GM12878 (cell line): ENCODE measurements around the gene PPP6R1. TPM values are rescaled to one million over a fixed set of nuclear protein-coding genes. Genes with fewer than 3 reads are reported as not detected.
"Not testable (repeated sequence)": the region's sequence is repeated elsewhere in the genome, so short reads cannot be mapped to it uniquely, and the experiment has no call there.

Experiments used
- ATAC-seq: fragments of 200-7000 bp; cut with Tn5 transposase; 3 replicates; pipeline ENCODE4 v1.9.1; 2020; ENCODE audit warnings: mild to moderate bottlenecking, moderate library complexity
- BruUV-seq: library from RNA; stranded (reverse); fragments of 400-500 nt; replicated peaks from 2 replicates; lab custom pipeline; 2021; lab: Mats Ljungman, UMichigan
- CTCF ChIA-PET: fragments of 300-600 bp; sonication (Branson Sonifier 250); formaldehyde crosslinking; extraction: SDS; loops from one replicate; lab custom pipeline; 2021; ENCODE audit warnings: inconsistent platforms; lab: Yijun Ruan, JAX
- POLR2A ChIA-PET: fragments of 350-600 bp; formaldehyde crosslinking; extraction: SDS; loops from one replicate; lab custom pipeline; 2021; ENCODE audit warnings: inconsistent platforms; lab: Charles Lee
- RAD21 ChIA-PET: fragments of 300-600 bp; sonication (Branson Sonifier 250); formaldehyde crosslinking; loops from one replicate; lab custom pipeline; 2023; ENCODE audit warnings: antibody characterized with exemption; ENCODE audit not compliant: unreplicated experiment; lab: Charles Lee
- SMC1A ChIA-PET: fragments of 300-600 bp; sonication (Branson Sonifier 250); formaldehyde crosslinking; loops from one replicate; lab custom pipeline; 2023; ENCODE audit not compliant: unreplicated experiment, uncharacterized antibody; lab: Charles Lee
- DNase-seq: peaks from one replicate; pipeline ENCODE4 v3.0.0-alpha.2; 2011; ENCODE audit warnings: low read depth, low spot score
- FAIRE-seq: peaks from 3 replicates; lab custom pipeline; 2011; peaks lifted over from hg19 to GRCh38; lab: Jason Lieb, UNC
- H2AFZ ChIP-seq: 2 replicates; pipeline ENCODE4 v1.6.0; 2011; ENCODE audit warnings: low read depth, low read length, control low read depth; ENCODE audit not compliant: control insufficient read depth
- H3K27ac ChIP-seq: 2 replicates; pipeline ENCODE4 v1.5.1; 2011; ENCODE audit warnings: control low read depth; ENCODE audit not compliant: control insufficient read depth, insufficient read depth
- H3K27me3 ChIP-seq, 2 experiments: replicated peaks in 1 of 2; 2 replicates each; pipeline versions ENCODE4 v1.6.0 to v1.6.1; 2011; ENCODE audit warnings: low read length in 1 of 2; ENCODE audit not compliant: control insufficient read depth in 2 of 2, insufficient read depth in 2 of 2
- H3K36me3 ChIP-seq, 2 experiments: 2 replicates each; pipeline ENCODE4 v1.5.1; 2011; ENCODE audit warnings: low read length in 1 of 2; ENCODE audit not compliant: control insufficient read depth in 2 of 2, insufficient read depth in 2 of 2
- H3K4me1 ChIP-seq: 2 replicates; pipeline ENCODE4 v1.6.1; 2011; ENCODE audit warnings: mild to moderate bottlenecking, low read length, moderate library complexity, mixed read lengths; ENCODE audit not compliant: control insufficient read depth, insufficient read depth
- H3K4me2 ChIP-seq: 2 replicates; pipeline ENCODE4 v1.6.0; 2011; ENCODE audit warnings: control low read depth; ENCODE audit not compliant: control insufficient read depth, insufficient read depth
- H3K4me3 ChIP-seq: fragments of 200-600 bp; sonication (generic); 2 replicates; pipeline ENCODE4 v1.5.1; 2016
- H3K79me2 ChIP-seq: 2 replicates; pipeline ENCODE4 v1.6.0; 2011; ENCODE audit warnings: low read length; ENCODE audit not compliant: control insufficient read depth, insufficient read depth
- H3K9ac ChIP-seq: 2 replicates; pipeline ENCODE4 v1.8.0; 2011; ENCODE audit warnings: low read length, control low read depth, mixed read lengths; ENCODE audit not compliant: control insufficient read depth, insufficient read depth
- H3K9me3 ChIP-seq: replicated peaks from 3 replicates; pipeline ENCODE4 v1.5.1; 2011; ENCODE audit warnings: mild to moderate bottlenecking, low read length; ENCODE audit not compliant: control insufficient read depth, insufficient read depth
- H4K20me1 ChIP-seq: 2 replicates; pipeline ENCODE4 v1.6.0; 2011; ENCODE audit not compliant: control insufficient read depth, insufficient read depth
- ETV6 ChIP-seq, 2 experiments: fragments of 450-650 bp in 1 of 2; IDR thresholded peaks in 1 of 2; conservative IDR thresholded peaks in 1 of 2; 2 replicates each; pipeline ENCODE4 v1.6.1; 2014; ENCODE audit warnings: antibody characterized with exemption in 1 of 2, borderline replicate concordance in 1 of 2, low read depth in 1 of 2, mild to moderate bottlenecking in 1 of 2, moderate library complexity in 1 of 2
- KAT2A ChIP-seq: conservative IDR thresholded peaks from 2 replicates; pipeline ENCODE4 v1.6.1; 2011; ENCODE audit warnings: low read depth, low read length; ENCODE audit not compliant: control insufficient read depth
- MYB ChIP-seq: fragments of 150-350 bp; IDR thresholded peaks from 2 replicates; pipeline ENCODE4 v1.6.1; 2014; ENCODE audit warnings: mild to moderate bottlenecking, low read depth, low read length, borderline replicate concordance
- PAX8 ChIP-seq: fragments of 450-650 bp; IDR thresholded peaks from 2 replicates; pipeline ENCODE4 v1.6.1; 2017; ENCODE audit warnings: mild to moderate bottlenecking, moderate library complexity
- RB1 ChIP-seq: fragments of 450-650 bp; formaldehyde crosslinking; IDR thresholded peaks from 2 replicates; pipeline ENCODE4 v1.6.1; 2017; ENCODE audit warnings: mild to moderate bottlenecking, borderline replicate concordance
- TARDBP ChIP-seq: IDR thresholded peaks from 2 replicates; pipeline ENCODE4 v1.6.1; 2016; ENCODE audit warnings: borderline replicate concordance
- ZBTB33 ChIP-seq: fragments of 450-650 bp; IDR thresholded peaks from 2 replicates; pipeline ENCODE4 v1.6.1; 2017; ENCODE audit warnings: mild to moderate bottlenecking
- WGBS: methylation state at CpG from one replicate; pipeline ENCODE4 v1.1.6; 2016; ENCODE audit warnings: low lambda C conversion rate; ENCODE audit not compliant: insufficient replicate concordance, insufficient coverage; ENCODE audit errors: missing lambda C conversion rate; 5-methylcytosine and 5-hydroxymethylcytosine counted together
- in situ Hi-C: fragments of 300-500 bp; cut with MboI; formaldehyde crosslinking; loops from 9 replicates; pipeline ENCODE4 v1.14.3; 2018; ENCODE audit warnings: mixed read lengths
- intact Hi-C: fragments of 100-400 bp; cut with micrococcal nuclease; formaldehyde crosslinking; loops from one replicate; pipeline ENCODE4 v1.14.2; 2022; ENCODE audit not compliant: unreplicated experiment
- polyA plus RNA-seq, 11 experiments: library from polyadenylated mRNA; depleted of rRNA in 4 of 11; unstranded in 6 of 11; stranded (reverse) in 5 of 11; fragments of >200 nt; fragmentation: Nextera tagmentation in 4 of 11; fragmentation: Illumina TruSeq in 1 of 11; extraction: Ambion mirVana in 4 of 11; extraction: Trizol in 1 of 11; gene quantifications; 1 replicate in 1 of 11; 2 replicates in 10 of 11; pipeline versions ENCODE4 v1.2.1 to v1.2.3, GENCODE V29; 2011 to 2016; ENCODE audit warnings: inconsistent platforms in 2 of 11, missing spikeins in 2 of 11, low read depth in 1 of 11
- total RNA-seq, 4 experiments: library from RNA; depleted of rRNA in 3 of 4; stranded (reverse); fragments of >200 nt in 3 of 4; fragmentation: Illumina TruSeq in 1 of 4; extraction: Trizol in 1 of 4; gene quantifications; 2 replicates each; pipeline versions ENCODE4 v1.2.1 to v1.2.3, GENCODE V29; 2013 to 2021

The PPP6R1 gene
- total and polyA plus RNA-seq, 10 of the 15 experiments (the other 5 are each of a cell fraction or from before 2014, with no cell fraction given), result 0.80 to 173 (median 63.7) TPM

- DNase-seq, result no peak
- no peak for ATAC-seq
- intact Hi-C loops (no loop called here), in situ Hi-C loops (no loop called here)
- TF ChIP-seq ETV6 (conservative IDR thresholded peaks at IDR 0.05 in 1 of 2, IDR thresholded peaks at IDR 0.05 in 1 of 2; ENCODE audit: borderline replicate concordance in 1 of 2, low read depth in 1 of 2) (no peak), MYB (no peak), ZBTB33 (no peak), TARDBP (no peak), PAX8 (no peak), KAT2A (no peak), RB1 (no peak)
- Histone ChIP-seq H3K36me3 (peaks cover 0 to 22% of the 10 kb centered on the region in 2 experiments; a peak in 3 of 4 replicates), H3K4me2 (no peak overlapping the region), H4K20me1 (no peaks in the 10 kb centered on the region), H3K4me3 (no peak overlapping the region), H3K4me1 (no peaks in the 10 kb centered on the region), H3K79me2 (no peaks in the 10 kb centered on the region), H3K27ac (no peak overlapping the region), H3K9ac (no peak overlapping the region), H2AFZ (no peak overlapping the region), H3K27me3 (no peaks in the 10 kb centered on the region), H3K9me3 (no peaks in the 10 kb centered on the region)
- CTCF ChIA-PET, result no interaction called here
- WGBS, result 81% methylated on average over 7 of the region's 7 CpGs
- no peak for FAIRE-seq
- SMC1A ChIA-PET, result no interaction called here
- RAD21 ChIA-PET, result no interaction called here
- POLR2A ChIA-PET, result no interaction called here
- BruUV-seq, result no TSS peak
Measured at GRCh38 chr19:55225415-55225958, 33.3 kb downstream of the PPP6R1 start.

- peaks cover 0 to 19% of the 10 kb centered on the region in 2 experiments; a peak in 3 of 4 replicates for H3K36me3 ChIP-seq
- intact Hi-C loops, in situ Hi-C loops: not testable (repeated sequence)
Measured at GRCh38 chr19:55224679-55225414, 34.0 kb downstream of the PPP6R1 start.

More at GRCh38 chr19:55224679-55225414, 34.0 kb downstream of the PPP6R1 start:
- RAD21 ChIA-PET, POLR2A ChIA-PET, H3K27ac ChIP-seq, H3K4me2 ChIP-seq, H3K4me3 ChIP-seq, FAIRE-seq, DNase-seq, CTCF ChIA-PET, H3K9ac ChIP-seq, SMC1A ChIA-PET, H3K27me3 ChIP-seq, H3K79me2 ChIP-seq, H3K9me3 ChIP-seq, ATAC-seq, H3K4me1 ChIP-seq, H4K20me1 ChIP-seq, H2AFZ ChIP-seq, BruUV-seq: not testable (repeated sequence)
- WGBS, result 85% methylated on average over 9 of the region's 11 CpGs
